Central memory CD4-positive, alpha-beta T cell (primary cell): Measurements from ENCODE around the gene EXOC3L1.

Source experiments
- DNase-seq: peaks from one replicate; pipeline ENCODE4 v3.0.0; 2022

The EXOC3L1 gene

GRCh38 chr16:67198238-67198734 lies 8.3 kb upstream of the EXOC3L1 start:
- DNase-seq, result peak; percentile 27

GRCh38 chr16:67197704-67198103 lies 7.8 kb upstream of the EXOC3L1 start:
- DNase-seq, result no peak

GRCh38 chr16:67196881-67197280 lies 6.9 kb upstream of the EXOC3L1 start:
- DNase-seq, result no peak

- no peak for DNase-seq
These were observed 5.7 kb upstream of the EXOC3L1 start for GRCh38 chr16:67195676-67196075.

GRCh38 chr16:67194260-67194659 lies 4.3 kb upstream of the EXOC3L1 start:
- no peak for DNase-seq

GRCh38 chr16:67193536-67193935 lies 3.6 kb upstream of the EXOC3L1 start:
- DNase-seq, result no peak

GRCh38 chr16:67192781-67193361 lies 2.9 kb upstream of the EXOC3L1 start:
- DNase-seq, result peak; percentile 34

- DNase-seq, result peak; percentile 82
These were observed 2.2 kb upstream of the EXOC3L1 start, which contains the start of gene E2F4 for GRCh38 chr16:67191995-67192681. E2F4 (plus strand) TSS chr16:67192155; CDS start chr16:67192228, 73 bp downstream.

- DNase-seq, result no peak
These were observed 1.6 kb upstream of the EXOC3L1 start for GRCh38 chr16:67191411-67191994.

- no peak for DNase-seq
These were observed 788 bp upstream of the EXOC3L1 start for GRCh38 chr16:67190448-67191399.

- no peak for DNase-seq
These were observed 1.1 kb downstream of the EXOC3L1 start for GRCh38 chr16:67188798-67189197.

- no peak for DNase-seq
These were observed 1.6 kb downstream of the EXOC3L1 start for GRCh38 chr16:67188323-67188722.

GRCh38 chr16:67187175-67187890 lies 2.6 kb downstream of the EXOC3L1 start:
- no peak for DNase-seq

GRCh38 chr16:67186550-67186950 lies 3.4 kb downstream of the EXOC3L1 start:
- no peak for DNase-seq

- DNase-seq, result no peak
These were observed 4.2 kb downstream of the EXOC3L1 start for GRCh38 chr16:67185651-67186134.

- peak; percentile 70 for DNase-seq
These were observed 4.8 kb downstream of the EXOC3L1 start for GRCh38 chr16:67184995-67185650.

- DNase-seq, result no peak
These were observed 5.4 kb downstream of the EXOC3L1 start for GRCh38 chr16:67184453-67184994.

- DNase-seq, result peak; percentile 97
These were observed 6.1 kb downstream of the EXOC3L1 start, which contains the start of gene MATCAP1 for GRCh38 chr16:67183627-67184452. MATCAP1 (minus strand) TSS chr16:67183963; CDS start chr16:67180610, 3,353 bp downstream.

GRCh38 chr16:67183284-67183626 lies 6.7 kb downstream of the EXOC3L1 start:
- no peak for DNase-seq

- DNase-seq, result no peak
These were observed 7.6 kb downstream of the EXOC3L1 start for GRCh38 chr16:67182288-67182687.
